ENCODE results near the gene POLR2C. TPM values are rescaled to one million over a fixed set of nuclear protein-coding genes. Genes with fewer than 3 reads are reported as not detected.
A peak's percentile ranks its signal among the peaks of the same experiment; 100 is the strongest.

The POLR2C gene
- total RNA-seq, 2 experiments from 2014 or later = 52.3 to 101 TPM

- ChIA-PET POLR2A (interaction anchor here (0.9 kb wide), 1 partner anchor 9 kb away, joined by 3 read pairs; no protein-coding TSS in a partner anchor), CTCF (ENCODE audit: unreplicated experiment) (interaction anchor here (0.5 kb wide), 2 partner anchors 135 to 241 kb away, joined by 3 read pairs; no protein-coding TSS in a partner anchor)
- Histone ChIP-seq H3K4me1 (ENCODE audit: insufficient read depth, low read length, poor library complexity, severe bottlenecking) (peaks cover 10% of the 10 kb centered on the region), H3K9me2 (ENCODE audit: insufficient read depth, low read length) (no peaks in the 10 kb centered on the region), H3K9me3 (ENCODE audit: low read length) (no peaks in the 10 kb centered on the region), H3K79me2 (ENCODE audit: insufficient read depth, low read depth, low read length) (no peaks in the 10 kb centered on the region), H4K20me1 (ENCODE audit: insufficient read depth, low read length) (no peaks in the 10 kb centered on the region), H2AFZ (ENCODE audit: low read length) (no peak overlapping the region), H3K4me3 (ENCODE audit: low read depth, low read length, poor library complexity, severe bottlenecking) (no peak overlapping the region), H3K27ac (ENCODE audit: low read depth, low read length, poor library complexity, severe bottlenecking) (no peak overlapping the region), H3K36me3 (ENCODE audit: insufficient read depth, low read length) (peaks cover 3% of the 10 kb centered on the region), H3K4me2 (ENCODE audit: low read length) (no peak overlapping the region)
- DNase-seq (ENCODE audit: low spot score) = peak; percentile 23
- no peak for TF ChIP-seq EZH2phosphoT487 (IDR thresholded peaks at IDR 0.05; ENCODE audit: borderline replicate concordance, low read depth, low read length)
- TF ChIP-seq, protein P1, sequence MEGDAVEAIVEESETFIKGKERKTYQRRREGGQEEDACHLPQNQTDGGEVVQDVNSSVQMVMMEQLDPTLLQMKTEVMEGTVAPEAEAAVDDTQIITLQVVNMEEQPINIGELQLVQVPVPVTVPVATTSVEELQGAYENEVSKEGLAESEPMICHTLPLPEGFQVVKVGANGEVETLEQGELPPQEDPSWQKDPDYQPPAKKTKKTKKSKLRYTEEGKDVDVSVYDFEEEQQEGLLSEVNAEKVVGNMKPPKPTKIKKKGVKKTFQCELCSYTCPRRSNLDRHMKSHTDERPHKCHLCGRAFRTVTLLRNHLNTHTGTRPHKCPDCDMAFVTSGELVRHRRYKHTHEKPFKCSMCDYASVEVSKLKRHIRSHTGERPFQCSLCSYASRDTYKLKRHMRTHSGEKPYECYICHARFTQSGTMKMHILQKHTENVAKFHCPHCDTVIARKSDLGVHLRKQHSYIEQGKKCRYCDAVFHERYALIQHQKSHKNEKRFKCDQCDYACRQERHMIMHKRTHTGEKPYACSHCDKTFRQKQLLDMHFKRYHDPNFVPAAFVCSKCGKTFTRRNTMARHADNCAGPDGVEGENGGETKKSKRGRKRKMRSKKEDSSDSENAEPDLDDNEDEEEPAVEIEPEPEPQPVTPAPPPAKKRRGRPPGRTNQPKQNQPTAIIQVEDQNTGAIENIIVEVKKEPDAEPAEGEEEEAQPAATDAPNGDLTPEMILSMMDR (conservative IDR thresholded peaks at IDR 0.05; ENCODE audit: low read length) = peak; percentile 70
- intact Hi-C loops (cut with micrococcal nuclease; ENCODE audit: unreplicated experiment) = no loop called here
- no TSS peak for BruUV-seq (replicated peaks)
These were observed 40.2 kb upstream of the POLR2C start for GRCh38 chr16:57422026-57422944.

GRCh38 chr16:57423152-57423551 lies 39.3 kb upstream of the POLR2C start:
- no peaks in the 10 kb centered on the region for H3K9me2 ChIP-seq (ENCODE audit: insufficient read depth, low read length)
- H3K36me3 ChIP-seq (ENCODE audit: insufficient read depth, low read length) = peaks cover 11% of the 10 kb centered on the region
- CTCF ChIA-PET (ENCODE audit: unreplicated experiment) = interaction anchor here (0.5 kb wide), 1 partner anchor 136 kb away, joined by 3 read pairs; no protein-coding TSS in a partner anchor
- no peak overlapping the region for H2AFZ ChIP-seq (ENCODE audit: low read length)
- no peaks in the 10 kb centered on the region for H3K9me3 ChIP-seq (ENCODE audit: low read length)
- no peaks in the 10 kb centered on the region for H4K20me1 ChIP-seq (ENCODE audit: insufficient read depth, low read length)
- DNase-seq (ENCODE audit: low spot score) = no peak
- H3K4me1 ChIP-seq (ENCODE audit: insufficient read depth, low read length, poor library complexity, severe bottlenecking) = peaks cover 9% of the 10 kb centered on the region
- no peak overlapping the region for H3K27ac ChIP-seq (ENCODE audit: low read depth, low read length, poor library complexity, severe bottlenecking)
- POLR2A ChIA-PET = no interaction called here
- intact Hi-C loops (cut with micrococcal nuclease; ENCODE audit: unreplicated experiment) = no loop called here
- no peak for TF ChIP-seq EZH2phosphoT487 (IDR thresholded peaks at IDR 0.05; ENCODE audit: borderline replicate concordance, low read depth, low read length)
- TF ChIP-seq, protein P1 (conservative IDR thresholded peaks at IDR 0.05; ENCODE audit: low read length) = no peak
- no TSS peak for BruUV-seq (replicated peaks)
- no peaks in the 10 kb centered on the region for H3K79me2 ChIP-seq (ENCODE audit: insufficient read depth, low read depth, low read length)
- H3K4me2 ChIP-seq (ENCODE audit: low read length) = no peak overlapping the region
- no peak overlapping the region for H3K4me3 ChIP-seq (ENCODE audit: low read depth, low read length, poor library complexity, severe bottlenecking)

GRCh38 chr16:57424583-57424982 lies 37.9 kb upstream of the POLR2C start:
- DNase-seq (ENCODE audit: low spot score) = no peak
- Histone ChIP-seq H3K4me3 (ENCODE audit: low read depth, low read length, poor library complexity, severe bottlenecking) (no peak overlapping the region), H3K9me3 (ENCODE audit: low read length) (no peaks in the 10 kb centered on the region), H4K20me1 (ENCODE audit: insufficient read depth, low read length) (no peaks in the 10 kb centered on the region), H3K9me2 (ENCODE audit: insufficient read depth, low read length) (no peaks in the 10 kb centered on the region), H3K36me3 (ENCODE audit: insufficient read depth, low read length) (peaks cover 23% of the 10 kb centered on the region), H3K27ac (ENCODE audit: low read depth, low read length, poor library complexity, severe bottlenecking) (no peak overlapping the region), H3K79me2 (ENCODE audit: insufficient read depth, low read depth, low read length) (no peaks in the 10 kb centered on the region), H3K4me1 (ENCODE audit: insufficient read depth, low read length, poor library complexity, severe bottlenecking) (no peaks in the 10 kb centered on the region), H2AFZ (ENCODE audit: low read length) (no peak overlapping the region), H3K4me2 (ENCODE audit: low read length) (no peak overlapping the region)
- ChIA-PET POLR2A (no interaction called here), CTCF (ENCODE audit: unreplicated experiment) (interaction anchor here (1.3 kb wide), 1 partner anchor 8 kb away, joined by 4 read pairs; no protein-coding TSS in a partner anchor)
- no TSS peak for BruUV-seq (replicated peaks)
- intact Hi-C loops (cut with micrococcal nuclease; ENCODE audit: unreplicated experiment) = no loop called here
- TF ChIP-seq, protein P1 (conservative IDR thresholded peaks at IDR 0.05; ENCODE audit: low read length) = no peak
- TF ChIP-seq EZH2phosphoT487 (IDR thresholded peaks at IDR 0.05; ENCODE audit: borderline replicate concordance, low read depth, low read length) = no peak

All from OCI-LY7 (cell line).